ENCODE results near the gene P2RY11. TPM values are rescaled to one million over a fixed set of nuclear protein-coding genes. Genes with fewer than 3 reads are reported as not detected.

The P2RY11 gene, protein sequence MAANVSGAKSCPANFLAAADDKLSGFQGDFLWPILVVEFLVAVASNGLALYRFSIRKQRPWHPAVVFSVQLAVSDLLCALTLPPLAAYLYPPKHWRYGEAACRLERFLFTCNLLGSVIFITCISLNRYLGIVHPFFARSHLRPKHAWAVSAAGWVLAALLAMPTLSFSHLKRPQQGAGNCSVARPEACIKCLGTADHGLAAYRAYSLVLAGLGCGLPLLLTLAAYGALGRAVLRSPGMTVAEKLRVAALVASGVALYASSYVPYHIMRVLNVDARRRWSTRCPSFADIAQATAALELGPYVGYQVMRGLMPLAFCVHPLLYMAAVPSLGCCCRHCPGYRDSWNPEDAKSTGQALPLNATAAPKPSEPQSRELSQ
- total RNA-seq = 1 to 10 TPM; 1.4 to 2.0 TPM

DNA sequence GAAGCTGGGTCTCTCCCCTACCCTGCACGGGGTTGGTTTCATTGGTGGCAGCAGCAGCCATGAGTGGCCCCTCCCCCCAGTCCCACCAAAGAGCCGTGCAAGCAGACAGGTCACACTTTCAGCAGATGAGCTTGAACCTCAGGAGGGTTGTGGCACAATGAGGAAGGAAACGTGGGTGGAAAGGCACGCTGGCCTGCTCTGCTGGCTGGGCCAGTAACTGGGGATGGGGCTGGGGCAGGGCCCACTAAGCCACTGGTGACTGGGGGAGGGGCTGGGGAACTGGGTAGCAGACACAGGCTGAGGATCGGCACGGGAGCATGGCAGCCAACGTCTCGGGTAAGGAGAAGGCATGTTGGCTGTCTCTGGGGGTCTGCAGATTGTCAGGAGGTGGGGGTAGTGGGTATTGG, at the start of gene P2RY11:
Gene P2RY11, plus strand, starts transcription at position 289 of the 407 bp plus-strand sequence. Its CDS starts 29 bp downstream, at position 318.

DNA sequence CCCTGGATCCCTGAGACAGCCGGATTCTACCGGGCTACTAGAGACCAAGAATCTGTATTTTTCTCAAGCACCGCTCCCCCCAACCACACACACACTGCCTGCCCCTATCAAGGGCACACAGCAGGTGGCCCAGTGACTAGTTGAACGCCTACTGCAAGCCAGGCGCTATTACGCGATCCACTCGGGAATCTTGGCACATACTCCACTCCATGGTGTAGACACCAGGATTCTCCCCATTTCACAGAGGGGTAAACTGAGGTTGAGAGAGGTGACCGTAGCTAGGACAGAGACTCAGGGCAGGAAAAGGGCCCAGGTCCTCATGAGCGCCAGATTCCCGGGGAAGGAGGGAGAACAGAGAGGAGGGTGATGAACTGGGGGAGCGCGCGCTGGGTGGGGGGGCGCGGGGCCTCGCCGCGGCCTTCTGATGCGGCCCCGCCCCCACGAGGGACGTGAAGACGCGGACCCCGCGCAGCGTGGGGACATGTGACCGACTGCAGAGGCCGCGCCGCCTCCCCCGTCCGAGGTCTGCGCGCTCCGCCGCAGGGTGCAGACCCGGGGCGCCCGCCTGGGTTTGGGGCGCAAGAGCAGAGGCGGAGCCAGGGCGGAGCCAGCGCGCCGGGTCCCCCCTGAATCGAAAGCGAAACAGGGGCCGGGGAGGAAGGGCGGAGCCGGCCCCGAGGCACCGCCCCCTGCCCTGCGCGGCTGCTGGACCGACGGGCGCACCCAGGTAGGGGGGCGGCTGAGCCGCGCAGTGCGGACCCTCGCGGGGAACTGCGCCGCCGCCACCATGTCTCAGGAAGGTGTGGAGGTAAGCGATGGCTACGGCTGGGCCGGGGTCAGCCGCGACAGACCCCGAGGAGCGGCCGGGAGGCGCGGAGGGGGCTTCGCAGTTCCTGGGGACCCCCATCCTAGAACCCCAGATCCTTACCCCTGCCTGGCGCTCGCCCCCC, 25.6 kb upstream of the P2RY11 start, which contains the start of gene SHFL:
Gene SHFL, plus strand, starts transcription at position 677 of the 950 bp plus-strand sequence. Its CDS starts 111 bp downstream, at position 788.

DNA sequence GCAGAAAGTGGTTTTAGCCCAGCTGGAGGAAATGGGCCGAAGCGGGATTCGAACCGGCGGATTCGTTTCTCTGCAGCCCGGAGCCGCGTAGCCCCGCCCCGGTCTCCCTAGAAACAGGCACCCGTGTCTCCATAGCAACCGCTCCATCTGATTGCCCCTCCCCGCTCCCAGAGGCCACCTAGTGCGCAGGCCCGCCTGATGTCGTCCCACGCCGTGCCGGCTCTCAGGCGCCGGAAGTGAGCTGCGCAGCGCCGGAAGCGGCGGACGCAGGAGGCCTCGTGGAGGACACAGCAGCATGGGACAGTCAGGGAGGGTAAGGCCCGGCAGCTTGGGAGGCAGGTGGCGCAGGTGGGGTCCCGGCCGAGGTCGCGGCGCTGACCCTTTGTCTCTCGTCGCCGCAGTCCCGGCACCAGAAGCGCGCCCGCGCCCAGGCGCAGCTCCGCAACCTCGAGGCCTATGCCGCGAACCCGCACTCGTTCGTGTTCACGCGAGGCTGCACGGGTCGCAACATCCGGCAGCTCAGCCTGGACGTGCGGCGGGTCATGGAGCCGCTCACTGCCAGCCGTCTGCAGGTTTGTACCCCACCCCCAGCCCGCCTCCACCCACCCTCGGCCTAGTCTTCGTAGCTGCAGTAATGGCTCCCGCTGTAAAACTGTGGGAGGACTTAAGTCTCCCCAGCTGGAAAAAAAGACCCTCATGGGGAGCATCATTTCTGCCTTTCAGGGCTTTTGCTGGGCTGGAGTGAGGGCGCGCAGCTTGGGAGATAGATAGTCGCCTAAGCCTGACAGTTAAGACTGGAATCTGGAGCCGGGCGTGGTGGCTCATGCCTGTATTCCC, 5.2 kb upstream of the P2RY11 start, which contains the start of gene PPAN:
Gene PPAN, plus strand, starts transcription at position 263 of the 837 bp plus-strand sequence. Its CDS starts 33 bp downstream, at position 296.

Small RNA genes lying within 50 kb of the gene (small RNA-seq; reads per million reads assigned to genes)
- gene SNORD105 (33.7 to 56.4 reads per million in 2 donors), gene SNORD105B (319 to 360 reads per million in 2 donors)

Other genes starting within 250 kb of the P2RY11 start
- gene OLFM2, start 175.2 kb upstream of the P2RY11 start, total RNA-seq = 1 to 10 TPM; 2.0 to 4.1 TPM
- gene COL5A3, start 101.2 kb upstream of the P2RY11 start, total RNA-seq = 10 to 100 TPM; 34.8 to 47.3 TPM
- gene RDH8, start 98.2 kb upstream of the P2RY11 start, total RNA-seq = 1 to 10 TPM; 1.4 to 2.7 TPM
- 100 to 1,000 TPM in 1 of 2 donors, 10 to 100 TPM in 1; 94.9 to 121 TPM for gene SHFL, start 25.4 kb upstream of the P2RY11 start, total RNA-seq
- under 1 TPM in 1 of 2 donors, not detected in 1; 0.34 TPM for gene ANGPTL6, start 9.0 kb upstream of the P2RY11 start, total RNA-seq
- 10 to 100 TPM; 28.6 to 51.6 TPM for gene PPAN, start 5.3 kb upstream of the P2RY11 start, total RNA-seq
- gene EIF3G, start 8.2 kb downstream of the P2RY11 start, total RNA-seq = 100 to 1,000 TPM; 192 to 322 TPM
- gene DNMT1, start 83.3 kb downstream of the P2RY11 start, total RNA-seq = 10 to 100 TPM; 30.6 to 78.9 TPM
- 10 to 100 TPM in 1 of 2 donors, 1 to 10 TPM in 1; 10.0 to 15.3 TPM for gene S1PR2, start 119.6 kb downstream of the P2RY11 start, total RNA-seq
- 10 to 100 TPM; 58.5 to 82.6 TPM for gene MRPL4, start 140.5 kb downstream of the P2RY11 start, total RNA-seq
- gene ICAM1, start 159.4 kb downstream of the P2RY11 start, total RNA-seq = 10 to 100 TPM; 52.9 to 90.2 TPM
- gene ICAM4, start 175.3 kb downstream of the P2RY11 start, total RNA-seq = not detected
- gene ICAM5, start 178.3 kb downstream of the P2RY11 start, total RNA-seq = under 1 TPM; under 0.01 to 0.33 TPM
- under 1 TPM; 0.33 to 0.34 TPM for gene ZGLP1, start 198.1 kb downstream of the P2RY11 start, total RNA-seq
- 10 to 100 TPM in 1 of 2 donors, 1 to 10 TPM in 1; 10.0 to 13.3 TPM for gene FDX2, start 204.3 kb downstream of the P2RY11 start, total RNA-seq
- gene RAVER1, start 221.8 kb downstream of the P2RY11 start, total RNA-seq = 10 to 100 TPM; 13.1 to 15.3 TPM
- gene ICAM3, start 227.9 kb downstream of the P2RY11 start, total RNA-seq = 10 to 100 TPM in 1 of 2 donors, 1 to 10 TPM in 1; 5.5 to 10.3 TPM